ENCODE data around the gene CSF2RB.

CSF2RB gene

DNA sequence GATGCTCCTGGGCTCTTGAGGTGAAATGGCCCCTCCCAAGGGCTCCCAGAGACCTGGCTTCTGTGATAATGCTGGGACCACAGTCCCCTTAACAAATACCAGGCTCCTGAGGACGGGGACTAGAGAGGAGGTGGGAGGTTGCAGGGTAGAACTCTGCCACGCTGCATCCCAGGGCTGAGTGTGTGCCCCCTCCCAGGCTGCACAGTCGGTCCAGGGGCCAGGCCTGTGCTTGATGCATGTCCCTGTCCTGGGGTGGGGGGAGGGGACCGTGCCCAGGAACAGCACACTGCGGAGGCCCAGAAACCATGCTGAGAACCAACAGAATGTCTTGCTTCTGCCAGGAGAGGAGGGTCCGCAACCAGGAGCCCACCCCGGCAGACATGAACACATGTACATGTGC lies 9.3 kb downstream of the CSF2RB start:
- DNase-seq, result no peak

DNA sequence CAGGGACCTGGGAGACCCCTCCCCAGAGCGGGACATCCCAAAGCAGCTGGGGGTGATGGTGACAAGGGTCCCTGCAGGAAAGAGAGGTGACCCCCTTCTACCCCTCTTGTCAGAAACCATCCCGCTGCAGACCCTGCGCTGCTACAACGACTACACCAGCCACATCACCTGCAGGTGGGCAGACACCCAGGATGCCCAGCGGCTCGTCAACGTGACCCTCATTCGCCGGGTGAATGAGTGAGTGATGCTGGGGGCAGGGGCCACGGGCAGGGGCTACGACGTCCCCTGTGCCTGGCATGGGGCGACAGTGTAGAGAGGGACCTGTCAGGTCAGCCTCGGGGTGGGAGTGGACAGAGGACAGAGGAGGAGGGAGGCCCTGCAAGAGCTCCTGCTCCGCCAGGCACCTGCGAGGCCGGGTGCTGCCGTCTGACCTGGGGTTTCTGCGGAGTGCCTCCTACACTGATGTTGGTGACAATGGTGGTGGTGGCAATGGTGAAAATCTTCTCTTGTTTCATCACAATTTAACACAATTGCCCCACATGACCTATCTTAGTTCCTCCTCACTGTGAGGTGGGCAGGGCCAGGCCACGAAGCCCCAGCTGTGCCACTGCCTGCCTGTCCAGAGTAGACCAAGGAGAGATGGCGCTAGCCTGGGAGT lies 9.8 kb downstream of the CSF2RB start:
- no peak for DNase-seq

DNA sequence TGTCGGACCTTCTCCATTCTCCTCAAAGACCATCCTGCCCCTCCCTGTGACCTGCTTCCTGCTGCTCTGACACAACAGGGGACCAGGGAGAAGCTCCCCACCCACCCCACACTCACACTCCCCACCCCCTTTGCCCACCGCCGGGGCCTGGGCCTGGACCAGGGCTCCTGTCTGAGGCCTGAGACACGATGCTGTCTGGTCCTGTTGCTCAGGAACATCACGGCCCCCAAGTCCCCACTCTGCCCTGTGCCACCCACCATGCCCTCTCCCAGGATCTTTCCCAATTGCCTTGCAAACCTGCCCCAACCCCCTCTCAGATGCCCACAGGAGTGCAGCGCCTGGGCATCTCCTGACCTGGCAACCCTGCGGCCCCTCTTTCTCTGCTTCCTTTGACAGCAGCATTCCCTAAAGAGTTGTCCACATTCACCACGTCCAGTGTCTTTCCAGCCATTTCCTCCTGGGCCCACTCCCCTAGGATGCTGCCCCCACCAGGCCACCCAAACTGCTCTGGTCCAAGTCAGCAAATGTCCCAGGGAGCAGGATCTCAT lies 10.8 kb downstream of the CSF2RB start:
- DNase-seq, result no peak

DNA sequence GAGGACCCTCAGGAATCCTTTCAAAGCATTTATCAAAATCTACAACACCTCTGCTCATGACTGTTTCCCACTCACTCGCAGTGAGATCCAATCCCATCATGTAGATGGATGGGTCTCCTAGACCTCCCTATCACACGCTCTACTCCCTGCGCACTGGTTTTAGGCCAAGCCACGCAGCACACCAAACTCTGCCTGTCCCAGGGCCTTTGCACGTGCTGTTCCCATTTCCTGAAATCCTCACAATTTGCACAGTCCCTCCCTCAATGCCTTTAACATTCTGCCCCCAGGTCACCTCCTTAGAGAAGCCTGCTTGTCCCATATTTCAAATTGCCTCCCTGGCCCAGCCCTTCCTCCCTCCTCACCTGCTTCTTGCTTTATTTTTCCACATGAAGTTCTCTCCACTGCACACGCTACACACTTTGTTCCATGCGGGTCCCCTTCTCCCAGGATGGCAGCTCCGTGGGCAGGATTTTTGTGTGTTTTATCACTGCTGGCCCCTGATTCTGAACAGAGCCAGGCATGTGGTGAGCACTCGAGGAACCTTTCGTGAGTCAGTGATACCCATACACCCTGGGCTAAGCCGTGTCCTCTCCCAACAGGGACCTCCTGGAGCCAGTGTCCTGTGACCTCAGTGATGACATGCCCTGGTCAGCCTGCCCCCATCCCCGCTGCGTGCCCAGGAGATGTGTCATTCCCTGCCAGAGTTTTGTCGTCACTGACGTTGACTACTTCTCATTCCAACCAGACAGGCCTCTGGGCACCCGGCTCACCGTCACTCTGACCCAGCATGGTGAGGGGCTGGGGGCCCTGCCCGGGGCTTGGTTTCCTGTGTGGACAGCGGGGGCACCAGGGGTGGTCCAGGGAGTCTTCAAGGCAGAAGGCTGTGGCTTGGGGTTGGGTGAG lies 12.2 kb downstream of the CSF2RB start:
- no peak for DNase-seq

DNA sequence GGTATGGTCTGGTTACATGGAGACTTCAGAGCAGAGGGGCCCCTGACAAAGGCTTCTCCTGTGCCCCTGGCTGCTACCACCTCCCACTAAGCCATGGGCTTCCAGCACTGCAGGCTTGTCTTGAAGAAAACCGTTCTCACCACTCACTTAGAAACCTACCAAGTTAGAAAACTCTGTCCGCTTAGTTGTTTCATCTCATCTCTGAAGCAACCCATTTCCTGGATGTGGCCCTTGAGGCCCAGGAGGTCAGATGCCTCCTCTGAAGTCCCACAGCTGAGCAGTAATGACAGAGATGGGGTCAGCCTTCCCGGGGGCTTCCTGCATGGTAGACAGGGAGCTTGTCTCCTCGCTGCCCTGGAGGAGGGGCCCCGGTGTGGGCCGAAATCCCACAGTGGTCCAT lies 12.9 kb downstream of the CSF2RB start:
- no peak for DNase-seq

DNA sequence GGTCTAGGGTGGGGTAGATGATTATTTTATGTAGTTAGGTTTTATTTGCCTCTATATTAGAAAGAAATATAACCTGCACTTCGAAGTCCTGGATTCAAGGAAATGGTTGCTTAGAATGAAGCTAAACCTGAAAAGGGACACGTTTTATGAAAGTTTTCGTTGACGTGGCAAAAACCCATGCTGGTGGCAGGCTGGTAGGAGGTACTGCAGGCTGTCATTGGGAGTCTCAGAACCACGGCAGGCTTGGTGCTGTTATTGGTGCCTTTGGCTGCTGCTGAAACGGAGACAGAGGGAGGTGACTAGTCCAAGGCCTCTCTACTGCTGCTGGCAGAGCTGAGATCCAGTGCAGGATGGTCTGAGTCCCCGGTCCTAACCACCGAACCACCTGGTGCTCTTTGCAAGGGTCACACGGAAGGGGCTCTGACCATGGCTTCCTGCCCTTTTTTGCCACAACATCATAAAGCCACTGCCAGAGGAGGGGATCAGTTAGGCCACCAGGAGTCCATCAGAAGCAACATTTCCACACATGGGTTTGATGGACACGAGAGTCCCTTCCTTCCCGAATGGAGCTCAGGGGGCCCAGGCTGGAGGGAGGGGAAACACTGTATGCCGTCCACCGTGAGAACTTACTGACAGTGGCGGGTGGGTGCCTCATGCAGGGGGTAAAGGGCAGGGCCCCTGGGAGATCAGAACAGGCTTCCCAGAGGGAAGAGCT lies 13.4 kb downstream of the CSF2RB start:
- no peak for DNase-seq

DNA sequence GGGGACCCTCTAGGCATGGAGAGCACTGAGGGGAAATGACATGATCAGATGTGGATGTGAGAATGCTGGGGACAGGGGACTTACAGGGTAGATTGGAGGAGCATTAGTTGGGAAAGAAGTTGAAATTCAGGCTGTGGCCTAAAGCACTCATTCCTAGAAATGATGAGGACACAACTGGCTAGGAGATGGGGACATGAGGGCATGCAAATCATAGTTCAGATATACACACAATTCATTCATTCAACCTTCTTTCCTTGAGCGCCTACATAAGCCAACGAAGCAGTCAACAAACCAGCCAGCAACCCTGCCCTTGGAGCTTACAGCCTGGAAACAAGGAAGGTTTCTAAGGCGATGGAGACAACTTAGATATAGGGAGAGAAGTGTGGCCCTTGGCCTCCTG lies 14.2 kb downstream of the CSF2RB start:
- no peak for DNase-seq

DNA sequence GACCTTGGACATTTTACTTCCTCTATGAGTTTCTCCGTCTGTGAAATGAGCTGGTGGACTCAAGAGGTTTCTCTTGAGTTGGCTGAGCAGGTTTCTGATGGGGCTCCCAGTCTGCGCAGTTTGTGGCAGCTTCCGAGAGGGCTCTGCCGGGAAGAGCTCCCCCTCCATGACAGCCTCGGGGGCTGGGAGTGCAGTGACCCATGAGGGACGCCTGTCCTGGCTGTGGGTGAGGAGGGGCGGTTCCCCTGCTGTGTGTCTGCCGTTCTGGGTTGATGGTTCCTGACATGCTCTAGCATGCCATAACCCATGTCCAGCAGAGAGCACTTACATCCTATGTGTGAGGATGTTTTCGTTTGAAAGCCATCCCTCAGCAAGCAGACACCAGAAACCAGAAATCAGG lies 14.8 kb downstream of the CSF2RB start:
- DNase-seq, result no peak

DNA sequence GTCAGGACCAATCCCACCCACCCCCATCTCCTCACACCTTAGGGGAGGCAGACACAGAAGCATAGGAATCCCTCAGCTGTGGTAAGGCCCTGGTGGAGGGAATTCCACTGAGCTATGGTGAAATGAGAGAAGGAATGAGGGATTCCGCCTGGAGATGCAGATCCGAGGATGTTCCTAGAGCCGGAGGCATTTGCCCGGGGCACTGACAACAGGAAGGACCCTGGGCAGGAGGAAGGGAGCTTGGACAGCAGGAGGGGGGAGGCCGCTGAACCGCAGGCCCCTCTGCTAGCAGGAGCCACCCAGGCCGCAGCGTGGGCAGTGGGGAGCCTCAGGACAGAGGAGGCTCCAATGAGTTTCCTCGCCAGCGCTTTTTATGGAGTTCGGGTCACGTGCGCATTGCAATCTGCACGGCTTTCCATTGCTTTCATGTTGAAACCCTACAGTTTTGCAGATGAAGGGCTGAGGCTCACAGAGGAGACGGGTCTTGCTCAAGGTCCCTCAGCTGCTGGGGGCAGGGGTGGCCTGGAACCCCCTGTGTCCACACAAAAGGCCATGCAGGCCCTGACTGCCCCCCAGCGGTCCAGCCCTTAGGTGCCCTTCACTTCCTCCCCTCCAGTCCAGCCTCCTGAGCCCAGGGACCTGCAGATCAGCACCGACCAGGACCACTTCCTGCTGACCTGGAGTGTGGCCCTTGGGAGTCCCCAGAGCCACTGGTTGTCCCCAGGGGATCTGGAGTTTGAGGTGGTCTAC lies 15.5 kb downstream of the CSF2RB start:
- no peak for DNase-seq

DNA sequence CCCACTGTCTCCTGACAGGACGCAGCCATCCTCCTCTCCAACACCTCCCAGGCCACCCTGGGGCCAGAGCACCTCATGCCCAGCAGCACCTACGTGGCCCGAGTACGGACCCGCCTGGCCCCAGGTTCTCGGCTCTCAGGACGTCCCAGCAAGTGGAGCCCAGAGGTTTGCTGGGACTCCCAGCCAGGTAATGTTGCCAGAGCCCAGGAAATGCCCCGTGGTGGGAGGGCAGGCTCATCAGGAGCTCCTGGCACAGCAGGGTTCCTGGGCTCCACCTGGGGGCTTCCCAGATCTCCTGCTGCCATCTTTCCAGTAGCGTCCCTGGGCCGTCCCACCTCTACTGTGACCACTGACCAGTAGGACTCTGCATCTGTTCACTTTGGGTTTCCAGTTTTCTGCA lies 16.2 kb downstream of the CSF2RB start:
- DNase-seq, result no peak

DNA sequence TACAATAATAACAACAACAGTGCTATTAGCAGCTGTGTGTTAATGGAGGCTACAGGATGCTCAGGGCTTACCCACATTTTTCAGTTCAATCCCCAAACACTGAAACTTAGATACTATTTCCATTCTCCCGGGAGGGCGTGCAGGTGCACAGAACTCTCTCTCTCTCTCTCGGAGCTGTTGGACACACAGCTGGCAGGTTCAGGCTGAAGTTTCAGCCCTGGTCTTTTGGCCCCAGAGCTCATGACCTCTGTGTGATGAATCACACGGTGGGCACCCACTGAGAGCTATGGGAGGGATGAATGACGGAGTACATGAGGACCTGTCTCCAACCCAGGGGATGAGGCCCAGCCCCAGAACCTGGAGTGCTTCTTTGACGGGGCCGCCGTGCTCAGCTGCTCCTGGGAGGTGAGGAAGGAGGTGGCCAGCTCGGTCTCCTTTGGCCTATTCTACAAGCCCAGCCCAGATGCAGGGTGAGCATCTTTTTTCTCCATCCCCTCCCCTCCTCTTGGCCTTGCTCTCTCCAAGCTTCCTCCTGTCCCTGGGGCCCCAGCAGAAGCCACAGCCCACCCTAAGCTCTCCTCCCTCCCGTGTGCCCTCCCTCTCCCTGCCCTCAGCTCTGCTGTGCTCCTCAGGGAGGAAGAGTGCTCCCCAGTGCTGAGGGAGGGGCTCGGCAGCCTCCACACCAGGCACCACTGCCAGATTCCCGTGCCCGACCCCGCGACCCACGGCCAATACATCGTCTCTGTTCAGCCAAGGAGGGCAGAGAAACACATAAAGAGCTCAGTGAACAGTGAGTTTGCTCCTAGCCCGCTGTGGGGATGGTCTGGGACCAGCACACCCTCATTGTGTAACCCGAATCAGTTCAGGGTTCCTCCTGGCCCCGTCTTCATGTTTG lies 16.9 kb downstream of the CSF2RB start:
- DNase-seq, result no peak

DNA sequence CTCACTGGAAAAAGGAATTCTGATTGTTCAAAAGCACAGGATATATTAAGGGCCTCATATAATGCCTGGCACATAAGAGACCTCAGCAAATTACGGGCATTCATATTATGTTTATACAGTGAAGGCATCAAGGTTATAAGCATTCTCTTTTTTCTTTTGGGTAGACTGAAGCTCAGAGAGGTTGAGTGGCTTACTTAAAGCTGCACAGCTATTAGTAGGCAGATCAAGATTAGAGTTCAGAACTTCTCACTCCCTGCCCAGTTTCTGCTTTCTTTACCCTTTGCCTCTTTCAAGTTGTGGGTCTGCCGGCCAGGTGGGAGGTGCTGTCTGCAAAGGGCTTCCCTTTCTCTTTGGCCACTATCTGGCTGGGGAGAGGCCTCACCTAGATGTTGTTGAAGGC lies 18.0 kb downstream of the CSF2RB start:
- no peak for DNase-seq

DNA sequence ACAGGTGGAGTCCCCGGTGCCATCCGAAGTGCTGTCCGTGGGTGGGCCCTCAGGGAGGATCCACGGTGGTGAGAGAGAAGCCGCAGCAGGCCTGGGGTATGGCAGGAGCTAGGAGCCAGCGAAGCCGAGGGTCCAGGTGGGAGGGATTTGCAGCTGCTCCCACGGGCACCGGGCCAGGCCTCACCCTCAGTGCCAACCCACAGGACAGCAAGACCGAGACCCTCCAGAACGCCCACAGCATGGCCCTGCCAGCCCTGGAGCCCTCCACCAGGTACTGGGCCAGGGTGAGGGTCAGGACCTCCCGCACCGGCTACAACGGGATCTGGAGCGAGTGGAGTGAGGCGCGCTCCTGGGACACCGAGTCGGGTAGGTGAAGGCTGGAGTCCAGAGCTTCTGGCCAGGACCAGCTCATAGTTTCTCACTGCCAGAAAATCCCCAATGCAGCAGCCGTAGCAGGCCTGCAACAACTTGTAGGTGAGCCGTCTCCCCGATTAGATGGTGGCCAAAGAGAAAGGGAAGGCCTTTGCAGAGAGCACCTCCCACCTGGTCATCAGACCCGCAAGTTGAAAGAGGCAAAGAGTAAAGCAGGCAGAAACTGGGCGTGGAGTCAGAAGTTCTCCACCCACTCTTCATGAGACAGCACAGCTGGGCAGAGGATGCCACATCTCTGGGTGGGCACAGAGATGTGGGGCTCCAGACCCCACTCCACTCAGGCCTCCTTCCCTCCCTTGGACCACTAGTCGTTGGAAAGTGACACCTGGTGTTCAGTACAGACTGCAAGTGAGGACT lies 20.4 kb downstream of the CSF2RB start:
- no peak for DNase-seq

DNA sequence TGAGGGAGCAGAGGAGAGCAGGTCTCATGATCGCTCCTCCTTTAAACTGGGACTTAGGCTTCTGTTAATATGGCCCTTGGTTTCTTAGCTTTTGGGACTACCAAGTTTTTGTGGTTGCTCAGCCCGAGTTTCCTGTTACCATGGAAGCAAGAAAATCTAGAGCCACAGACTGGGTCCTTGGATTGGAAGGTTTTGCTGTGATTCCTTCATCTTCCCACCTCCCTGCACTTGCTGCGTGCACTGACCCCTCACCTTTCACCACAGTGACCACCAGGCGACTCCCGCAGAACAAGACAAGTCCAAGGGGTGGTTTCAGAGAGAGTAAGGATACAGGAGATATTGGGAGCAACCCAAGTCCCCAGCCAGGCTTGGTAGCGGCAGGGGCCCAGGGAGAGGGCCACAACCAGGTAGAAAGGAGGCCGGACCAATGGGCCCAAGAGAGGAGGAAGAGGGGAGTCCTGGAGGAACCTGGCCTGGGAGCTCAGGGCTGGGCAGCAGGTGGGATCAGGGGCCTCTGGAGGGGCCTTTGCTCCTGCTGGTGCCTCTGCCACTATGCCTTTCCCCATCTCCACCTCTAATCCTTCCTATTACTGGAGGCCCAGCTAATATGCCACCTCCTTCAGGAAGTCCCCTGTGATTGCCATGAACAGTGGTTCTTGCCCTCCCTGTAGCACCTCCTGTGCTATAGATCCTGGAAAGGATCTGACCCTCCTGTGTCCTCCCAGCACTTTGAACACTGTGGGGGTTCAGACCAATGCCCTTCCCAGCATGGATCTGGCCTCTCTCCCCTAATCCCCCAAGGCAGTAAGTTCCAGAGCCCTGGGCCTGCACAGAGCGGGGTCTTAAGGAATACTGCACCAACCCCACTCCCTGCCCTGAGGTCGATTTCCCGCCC lies 21.2 kb downstream of the CSF2RB start:
- no peak for DNase-seq

DNA sequence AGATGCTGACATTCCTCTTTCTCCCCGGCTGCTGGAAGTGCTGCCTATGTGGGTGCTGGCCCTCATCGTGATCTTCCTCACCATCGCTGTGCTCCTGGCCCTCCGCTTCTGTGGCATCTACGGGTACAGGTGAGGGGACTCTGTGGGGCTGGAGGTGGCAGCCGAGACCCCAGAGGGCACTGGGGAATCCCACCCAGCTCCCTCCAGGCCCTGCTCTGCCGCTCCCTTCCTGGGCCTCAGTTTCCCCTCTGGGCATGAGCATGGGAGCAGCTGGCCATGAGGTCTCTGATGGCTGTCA lies 21.8 kb downstream of the CSF2RB start:
- DNase-seq, result no peak

DNA sequence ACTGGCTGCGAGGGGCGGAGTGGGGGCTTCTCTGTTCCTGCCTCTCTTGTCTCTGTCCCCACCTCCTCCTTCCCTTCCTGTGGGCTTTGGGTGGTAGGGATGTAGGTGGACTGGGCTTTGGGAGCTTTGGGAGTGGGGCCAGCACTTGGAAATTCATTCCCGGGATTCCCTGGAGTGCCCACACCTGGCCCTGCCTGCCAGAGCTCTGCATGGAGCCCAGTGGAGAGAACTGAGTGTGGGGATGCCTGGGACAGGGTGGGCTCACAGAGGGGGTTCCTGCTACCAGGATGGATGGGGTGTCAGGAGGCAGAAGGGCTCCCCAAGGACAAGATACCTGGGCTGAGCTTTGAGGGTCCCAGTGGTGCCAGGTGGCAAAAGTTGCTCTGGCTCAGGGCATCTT lies 22.3 kb downstream of the CSF2RB start:
- no peak for DNase-seq

DNA sequence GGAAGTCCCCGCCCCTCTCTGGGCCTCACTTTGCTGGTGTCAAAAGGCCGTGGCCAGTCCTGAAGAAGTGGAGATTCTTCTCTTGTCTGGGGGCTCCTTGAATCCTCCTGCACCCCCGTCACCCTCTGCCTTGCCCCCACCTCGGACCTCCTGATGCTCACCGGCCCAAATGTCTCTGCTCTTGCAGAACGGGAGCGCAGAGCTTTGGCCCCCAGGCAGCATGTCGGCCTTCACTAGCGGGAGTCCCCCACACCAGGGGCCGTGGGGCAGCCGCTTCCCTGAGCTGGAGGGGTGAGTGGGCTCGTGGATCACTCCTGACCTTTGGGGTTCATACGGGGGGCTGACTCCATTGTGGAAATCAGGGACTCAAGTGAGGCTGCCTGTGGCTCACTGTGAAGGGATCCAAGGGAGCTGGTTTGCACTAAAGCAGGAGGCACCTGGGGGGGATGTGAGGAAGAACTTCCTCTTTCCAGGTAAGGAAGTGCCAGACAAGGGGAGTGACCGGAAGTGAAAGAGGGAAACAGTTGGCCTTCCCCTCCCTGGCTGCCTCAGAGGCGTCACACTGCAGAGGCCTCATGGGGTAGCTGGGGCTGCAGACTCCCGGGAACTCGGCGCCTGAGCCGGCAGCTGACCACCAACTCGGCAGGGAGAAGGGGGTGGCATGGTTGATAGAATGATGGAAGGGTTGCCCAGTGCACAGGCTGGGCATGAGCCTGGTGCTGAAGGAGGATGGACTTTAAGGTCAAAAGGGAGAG lies 23.1 kb downstream of the CSF2RB start:
- DNase-seq, result no peak

DNA sequence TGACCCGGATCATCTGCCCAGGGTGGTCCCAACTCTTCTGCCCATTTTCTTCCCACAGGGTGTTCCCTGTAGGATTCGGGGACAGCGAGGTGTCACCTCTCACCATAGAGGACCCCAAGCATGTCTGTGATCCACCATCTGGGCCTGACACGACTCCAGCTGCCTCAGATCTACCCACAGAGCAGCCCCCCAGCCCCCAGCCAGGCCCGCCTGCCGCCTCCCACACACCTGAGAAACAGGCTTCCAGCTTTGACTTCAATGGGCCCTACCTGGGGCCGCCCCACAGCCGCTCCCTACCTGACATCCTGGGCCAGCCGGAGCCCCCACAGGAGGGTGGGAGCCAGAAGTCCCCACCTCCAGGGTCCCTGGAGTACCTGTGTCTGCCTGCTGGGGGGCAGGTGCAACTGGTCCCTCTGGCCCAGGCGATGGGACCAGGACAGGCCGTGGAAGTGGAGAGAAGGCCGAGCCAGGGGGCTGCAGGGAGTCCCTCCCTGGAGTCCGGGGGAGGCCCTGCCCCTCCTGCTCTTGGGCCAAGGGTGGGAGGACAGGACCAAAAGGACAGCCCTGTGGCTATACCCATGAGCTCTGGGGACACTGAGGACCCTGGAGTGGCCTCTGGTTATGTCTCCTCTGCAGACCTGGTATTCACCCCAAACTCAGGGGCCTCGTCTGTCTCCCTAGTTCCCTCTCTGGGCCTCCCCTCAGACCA lies 24.0 kb downstream of the CSF2RB start:
- DNase-seq, result no peak

DNA sequence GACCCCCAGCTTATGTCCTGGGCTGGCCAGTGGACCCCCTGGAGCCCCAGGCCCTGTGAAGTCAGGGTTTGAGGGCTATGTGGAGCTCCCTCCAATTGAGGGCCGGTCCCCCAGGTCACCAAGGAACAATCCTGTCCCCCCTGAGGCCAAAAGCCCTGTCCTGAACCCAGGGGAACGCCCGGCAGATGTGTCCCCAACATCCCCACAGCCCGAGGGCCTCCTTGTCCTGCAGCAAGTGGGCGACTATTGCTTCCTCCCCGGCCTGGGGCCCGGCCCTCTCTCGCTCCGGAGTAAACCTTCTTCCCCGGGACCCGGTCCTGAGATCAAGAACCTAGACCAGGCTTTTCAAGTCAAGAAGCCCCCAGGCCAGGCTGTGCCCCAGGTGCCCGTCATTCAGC lies 24.6 kb downstream of the CSF2RB start:
- no peak for DNase-seq
